H1 (cell line): ENCODE measurements around the gene DGKI. TPM values are rescaled to one million over a fixed set of nuclear protein-coding genes. Genes with fewer than 3 reads are reported as not detected.

ENCODE experiments used
- ASH2L ChIP-seq: fragments of 200-600, 300-600 bp; sonication (generic); IDR thresholded peaks from one replicate; pipeline ENCODE4 v1.7.1; 2017; ENCODE audit warnings: low read length
- CEBPB ChIP-seq: IDR thresholded peaks from 2 replicates; pipeline ENCODE4 v1.6.1; 2012; ENCODE audit warnings: low read depth, low read length
- CHD7 ChIP-seq: fragments of 300-600 bp; sonication (generic); IDR thresholded peaks from 2 replicates; pipeline ENCODE4 v1.7.1; 2012; ENCODE audit warnings: low read length, moderate library complexity, mild to moderate bottlenecking, inconsistent platforms; ENCODE audit not compliant: insufficient replicate concordance
- GTF2F1 ChIP-seq: IDR thresholded peaks from 2 replicates; pipeline ENCODE4 v1.6.1; 2012; ENCODE audit warnings: low read depth, low read length, improper control_type of control experiment, borderline replicate concordance
- SAP30 ChIP-seq: fragments of 300-600 bp; sonication (generic); IDR thresholded peaks from 2 replicates; pipeline ENCODE4 v1.7.1; 2012; ENCODE audit warnings: low read length, moderate library complexity, mild to moderate bottlenecking, inconsistent platforms; ENCODE audit not compliant: insufficient read depth, insufficient replicate concordance
- SP1 ChIP-seq: IDR thresholded peaks from 2 replicates; pipeline ENCODE4 v1.6.1; 2011; ENCODE audit warnings: low read depth, low read length
- TAF1 ChIP-seq: IDR thresholded peaks from 2 replicates; pipeline ENCODE4 v1.6.1; 2011; ENCODE audit warnings: mild to moderate bottlenecking, low read depth, low read length
- TBP ChIP-seq: IDR thresholded peaks from 2 replicates; pipeline ENCODE4 v1.6.1; 2011; ENCODE audit warnings: low read depth, low read length, improper control_type of control experiment
- ZNF274 ChIP-seq: IDR thresholded peaks from 2 replicates; pipeline ENCODE4 v1.7.0; 2012; ENCODE audit warnings: low read length, borderline replicate concordance; ENCODE audit errors: extremely low read depth
- polyA plus RNA-seq, 7 experiments: library from polyadenylated mRNA; depleted of rRNA in 3 of 7; stranded (reverse) in 5 of 7; unstranded in 2 of 7; fragments of >200 nt in 5 of 7; fragments of 200-250 nt in 2 of 7; gene quantifications; 1 replicate in 5 of 7; 2 replicates in 1 of 7; 4 replicates in 1 of 7; pipeline versions ENCODE4 v1.2.1 to v1.2.3, GENCODE V29; 2011 to 2013; ENCODE audit warnings: missing spikeins in 2 of 7, mixed read lengths in 2 of 7
- total RNA-seq: library from RNA; stranded (reverse); fragmentation: NEBNext Ultra II Directional; extraction: Animal tissue kit (Norgen Biotek cat#: 25700); gene quantifications from 2 replicates; pipeline ENCODE4 v1.2.1, GENCODE V29; 2021

Gene DGKI
- total and polyA plus RNA-seq, 2 of the 8 experiments (the other 6 are each of a cell fraction or from before 2014, with no cell fraction given) = 0.20 to 0.71 TPM

GRCh38 chr7:137652721-137653120 lies 194.1 kb downstream of the DGKI start (continued):
- no peak for TF ChIP-seq CHD7
- no peak for TF ChIP-seq GTF2F1
- no peak for TF ChIP-seq SP1
- no peak for TF ChIP-seq SAP30
- no peak for TF ChIP-seq ZNF274
- no peak for TF ChIP-seq TBP
- TF ChIP-seq TAF1 = no peak
- TF ChIP-seq CEBPB = no peak
- TF ChIP-seq ASH2L = no peak
